Stimulated activated CD8-positive, alpha-beta memory T cell treated with anti-CD3 and anti-CD28 coated beads, Interleukin-7, amount 100 ng/mL, for 24 hours (primary cell): ENCODE results near the gene DUSP7.

Source experiments
- DNase-seq: peaks from one replicate; pipeline ENCODE4 v3.0.0-alpha.2; 2020; ENCODE audit warnings: low read depth

Gene DUSP7

DNA sequence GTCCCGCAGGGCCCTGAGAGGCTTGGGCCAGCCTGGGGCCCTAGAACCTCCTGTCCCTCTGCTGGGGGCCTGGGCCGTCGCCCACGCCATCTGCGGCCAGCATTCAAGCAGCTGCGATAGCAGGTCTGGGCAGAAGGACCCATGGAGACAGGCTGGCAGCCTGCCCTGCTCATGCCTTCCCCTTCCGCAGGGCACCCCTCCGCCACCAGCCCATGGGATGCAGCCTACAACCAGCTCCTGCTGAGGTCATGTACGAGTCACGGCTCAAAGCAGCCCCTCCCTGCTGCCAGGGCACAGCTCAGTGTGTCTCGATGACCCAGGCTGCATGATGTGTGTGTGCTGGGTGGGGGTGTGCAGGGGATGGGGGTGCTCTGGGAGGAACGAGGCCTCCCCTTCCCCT lies 27.8 kb downstream of the DUSP7 start:
- DNase-seq: no peak

DNA sequence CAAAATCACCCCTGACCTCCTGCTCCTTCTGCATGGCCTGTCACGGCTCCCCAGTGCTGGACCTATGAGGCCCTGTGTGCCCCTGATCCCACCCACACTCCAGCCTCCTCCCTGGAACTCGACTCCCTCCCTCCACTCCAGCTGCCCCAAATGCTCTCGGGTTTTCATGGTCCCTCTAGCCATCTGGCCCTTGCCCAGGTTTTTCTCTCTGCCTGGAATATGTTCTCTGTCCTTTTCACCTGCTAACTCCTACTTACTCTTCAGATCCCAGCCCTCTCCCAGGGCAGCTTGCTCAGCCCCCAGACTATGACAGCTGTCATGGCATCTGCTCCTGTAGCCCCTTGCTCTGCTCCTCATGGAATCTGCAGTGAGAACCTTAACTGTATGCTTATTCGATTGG lies 30.3 kb downstream of the DUSP7 start:
- DNase-seq: no peak

GRCh38 chr3:52025453-52025852 lies 30.9 kb downstream of the DUSP7 start:
- no peak for DNase-seq

- DNase-seq: no peak
Measured at GRCh38 chr3:52024765-52025452, 31.5 kb downstream of the DUSP7 start.

- DNase-seq: no peak
Measured at GRCh38 chr3:52023860-52024764, 32.3 kb downstream of the DUSP7 start.

GRCh38 chr3:52023101-52023770 lies 33.1 kb downstream of the DUSP7 start:
- no peak for DNase-seq

DNA sequence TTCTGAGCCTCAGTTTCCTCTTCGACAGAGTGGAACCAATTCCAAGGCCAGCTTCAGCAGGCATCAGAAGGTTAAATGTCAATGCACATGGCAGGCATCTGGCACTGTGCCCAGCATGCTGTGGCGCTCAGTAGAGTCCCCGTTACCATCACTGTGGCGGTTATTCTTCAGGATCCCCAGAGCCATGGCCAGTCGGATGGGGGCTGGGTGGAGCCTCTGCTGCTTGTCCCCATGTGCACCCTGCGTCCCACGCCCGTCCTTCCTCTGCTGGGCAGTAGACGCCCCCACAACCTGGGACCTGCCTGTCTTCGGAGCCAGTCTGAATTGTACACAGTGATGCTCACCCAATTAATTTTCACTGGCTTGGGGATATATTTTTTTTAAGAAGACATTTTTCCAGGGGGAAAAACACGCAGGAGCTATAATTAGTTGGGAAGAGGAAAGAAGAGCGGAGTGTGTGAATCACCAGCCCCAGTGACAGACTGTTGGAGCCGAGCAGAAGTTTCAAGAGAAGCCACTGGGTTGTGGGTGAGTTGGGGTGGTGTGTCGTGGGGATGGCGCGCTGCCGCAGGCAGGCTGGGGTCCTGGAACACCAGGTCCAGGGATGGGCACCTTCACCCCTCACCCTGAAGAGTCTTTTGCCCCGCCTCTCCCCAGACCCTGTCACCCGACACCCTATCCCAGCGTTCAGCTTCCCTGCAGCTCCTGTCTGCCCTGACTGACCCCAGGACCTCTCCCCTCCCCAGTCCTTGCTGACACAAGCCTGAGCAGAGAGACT lies 33.9 kb downstream of the DUSP7 start:
- DNase-seq: no peak

DNA sequence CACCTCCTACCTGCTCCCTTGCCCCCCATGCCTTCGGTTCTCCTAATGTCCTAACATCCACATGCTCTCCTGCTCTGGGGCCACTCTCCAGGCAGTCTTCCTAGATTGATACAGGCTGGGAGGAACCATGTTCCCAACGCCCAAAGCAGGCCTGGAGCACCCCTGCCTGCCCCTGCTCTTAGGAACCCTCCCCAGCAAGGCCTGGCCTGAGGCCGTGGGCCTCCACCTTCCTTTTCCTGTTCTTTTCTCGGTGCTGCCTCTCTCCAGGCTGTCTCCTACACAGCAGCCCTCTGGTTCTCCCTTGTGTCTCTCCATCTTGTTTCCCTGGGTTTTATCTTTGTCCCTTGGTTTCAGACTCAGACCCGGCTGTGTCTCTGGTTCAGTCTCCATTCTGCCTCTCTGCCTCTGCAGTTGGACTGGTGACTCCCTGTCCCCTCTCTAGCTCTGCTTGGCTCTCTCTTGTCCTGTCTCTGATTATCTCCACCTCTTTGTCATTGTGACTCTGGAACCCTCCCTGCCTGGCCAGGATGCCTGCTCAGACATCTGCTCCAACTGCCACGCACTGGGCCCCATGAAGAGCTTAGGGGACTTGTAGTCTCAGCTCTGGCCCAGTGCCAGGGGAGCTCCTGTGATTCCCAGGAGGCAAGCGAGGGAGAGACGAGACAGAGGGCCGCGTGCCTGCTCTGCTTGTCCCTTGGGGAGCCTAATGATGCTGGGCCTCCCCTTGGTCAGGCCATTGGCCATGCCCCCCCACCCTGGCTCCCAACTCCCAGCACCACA lies 34.7 kb downstream of the DUSP7 start:
- no peak for DNase-seq

- DNase-seq: no peak
Measured at GRCh38 chr3:52020796-52021195, 35.6 kb downstream of the DUSP7 start.

GRCh38 chr3:52019352-52020080 lies 36.9 kb downstream of the DUSP7 start:
- DNase-seq: no peak

DNA sequence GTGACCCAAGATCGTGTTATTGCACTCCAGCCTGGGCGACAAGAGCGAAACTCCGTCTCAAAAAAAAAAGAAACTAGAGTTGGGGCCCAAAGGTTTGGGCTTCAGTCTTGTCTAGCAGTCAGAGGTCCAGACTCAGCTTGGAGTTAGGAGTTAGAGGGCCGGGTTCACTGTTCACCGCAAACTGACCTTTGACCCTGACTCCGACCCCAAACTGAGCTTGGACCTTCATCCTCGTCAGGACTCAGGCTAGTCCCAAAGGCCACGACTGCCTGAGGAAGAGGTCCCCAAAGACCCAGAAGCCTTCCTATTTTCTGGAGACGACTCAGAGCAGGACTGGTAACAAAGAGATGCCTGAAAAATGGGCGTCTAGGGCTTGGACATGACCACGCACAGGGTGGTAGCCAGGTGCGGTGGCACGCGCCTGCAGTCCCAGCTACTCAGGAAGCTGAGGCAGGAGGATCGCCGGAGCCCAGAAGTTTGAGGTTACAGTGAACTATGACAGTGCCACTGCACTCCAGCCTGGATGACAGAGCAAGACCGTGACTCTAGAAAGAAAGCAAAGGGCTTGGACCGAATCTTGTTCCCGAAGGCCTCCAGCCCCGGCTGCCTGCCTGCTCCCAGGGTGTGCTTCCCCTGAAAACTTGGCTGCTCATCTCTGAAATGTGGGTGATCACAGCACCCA lies 37.9 kb downstream of the DUSP7 start:
- DNase-seq: no peak

DNA sequence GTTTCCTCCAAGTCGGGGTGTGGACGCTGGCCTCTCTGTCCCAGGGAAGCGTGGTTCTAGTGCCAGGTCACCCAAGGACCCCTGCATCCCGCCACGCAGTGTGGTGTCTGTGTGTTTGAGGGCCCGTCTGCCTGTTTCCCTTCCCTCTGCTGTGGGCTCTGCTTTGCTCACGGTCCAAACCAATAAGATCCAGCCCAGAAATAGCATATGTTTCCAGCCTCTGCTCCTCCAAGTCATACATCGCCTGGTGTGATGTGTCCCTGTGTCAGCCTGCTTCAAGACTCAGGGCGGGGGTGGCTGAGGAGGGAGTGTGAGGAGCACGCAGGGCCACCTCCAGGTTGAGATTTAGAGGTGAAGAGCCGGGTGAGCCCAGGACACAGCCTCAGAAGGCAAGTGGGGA lies 38.8 kb downstream of the DUSP7 start:
- DNase-seq: no peak

- no peak for DNase-seq
Measured at GRCh38 chr3:52015438-52016228, 40.7 kb downstream of the DUSP7 start.

DNA sequence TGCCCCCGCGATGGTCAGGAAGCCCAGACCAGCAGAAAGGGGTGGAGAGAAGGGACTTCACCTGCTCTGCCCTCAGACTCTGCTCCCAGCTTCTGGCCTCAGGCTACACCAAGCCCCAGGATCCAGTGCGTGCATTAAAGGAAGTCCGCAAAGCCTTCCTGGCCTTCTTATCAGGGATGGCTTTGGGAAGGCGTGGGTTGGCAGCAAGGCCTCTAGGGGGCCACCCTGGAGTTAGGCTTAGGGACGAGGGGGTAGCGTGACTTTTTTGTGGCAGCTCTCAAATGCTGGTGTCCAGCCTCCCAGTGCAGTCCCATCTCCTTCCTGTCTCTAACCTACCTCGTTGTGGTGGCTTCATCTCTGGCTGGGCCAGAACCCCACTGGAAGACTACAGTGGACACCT lies 41.8 kb downstream of the DUSP7 start:
- DNase-seq: no peak

DNA sequence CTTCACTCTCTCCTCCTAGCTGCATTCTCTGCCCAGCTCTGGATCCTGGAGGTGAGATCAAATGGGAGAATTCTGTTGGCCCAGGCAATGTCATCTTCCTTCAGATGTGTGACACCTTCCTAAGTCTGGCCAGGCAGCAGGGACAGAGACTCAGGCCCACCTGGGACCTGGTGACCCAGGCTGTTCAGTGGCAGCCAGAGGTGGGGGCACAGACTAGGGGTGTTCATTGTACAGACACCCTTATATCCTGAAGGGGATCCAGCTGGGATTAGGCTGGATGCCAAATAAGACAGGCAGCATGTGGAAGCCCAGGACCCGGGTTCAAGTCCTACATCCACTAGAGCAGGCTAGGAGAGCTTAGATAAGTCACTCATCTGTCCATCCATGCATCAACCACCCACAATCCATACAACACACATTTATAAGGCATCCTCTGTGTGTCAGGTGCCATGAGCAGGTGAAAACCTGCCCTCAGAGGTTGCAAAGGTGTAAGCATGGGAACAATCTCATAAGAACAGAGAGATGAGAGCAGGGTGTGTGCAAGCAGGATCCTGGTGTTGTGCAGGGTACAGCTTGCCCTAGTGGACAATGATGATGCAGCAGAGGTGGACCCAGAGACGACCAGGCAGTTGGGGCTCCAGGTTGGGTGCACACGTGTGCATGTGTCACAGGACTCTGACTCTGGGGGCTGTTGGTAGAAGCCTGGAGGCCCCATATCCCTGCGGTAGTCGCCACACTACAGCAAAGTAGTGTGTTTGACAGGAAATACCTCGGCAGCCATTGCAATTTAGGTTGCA lies 42.4 kb downstream of the DUSP7 start:
- DNase-seq: no peak

GRCh38 chr3:52012699-52013098 lies 43.7 kb downstream of the DUSP7 start:
- no peak for DNase-seq

DNA sequence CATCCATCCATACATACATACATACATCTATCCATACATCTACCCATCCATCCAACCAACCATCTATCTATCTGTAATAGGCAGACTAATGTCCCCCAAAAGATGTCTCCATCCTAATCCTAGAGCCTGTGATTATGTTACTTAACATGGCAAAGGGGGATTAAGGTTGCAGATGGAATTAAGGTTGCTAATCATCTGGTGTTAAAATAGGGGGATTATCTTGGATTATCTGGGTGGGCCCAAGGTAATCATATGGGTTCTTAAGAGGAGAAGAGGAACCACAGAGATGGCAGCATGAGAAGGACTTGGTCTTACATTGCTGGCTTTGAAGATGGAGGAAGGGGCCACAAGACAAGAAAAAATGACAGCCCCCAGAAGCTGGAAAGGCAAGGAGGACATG lies 45.9 kb downstream of the DUSP7 start:
- DNase-seq: no peak

DNA sequence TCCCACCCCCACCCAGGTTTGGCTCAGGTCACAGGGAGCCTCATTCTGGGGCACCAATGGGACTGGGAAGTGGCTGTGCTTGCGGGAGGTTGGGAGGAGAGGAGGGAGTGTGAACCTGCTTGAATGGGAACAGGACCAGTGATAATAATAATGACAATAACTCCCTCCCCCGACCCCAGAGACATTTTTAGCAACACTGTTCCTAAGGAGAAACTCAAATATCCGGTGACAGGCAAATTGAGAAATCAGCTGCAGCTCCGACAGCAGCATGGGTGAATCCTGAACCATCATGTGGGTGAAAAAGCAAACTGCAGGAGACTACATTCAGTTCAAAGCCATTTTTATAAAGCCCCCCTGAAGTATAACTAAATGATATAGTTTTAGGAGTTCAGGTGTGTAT lies 49.1 kb downstream of the DUSP7 start:
- no peak for DNase-seq

GRCh38 chr3:52006820-52007133 lies 49.6 kb downstream of the DUSP7 start:
- no peak for DNase-seq
